ENCODE data around the gene ABCC1. TPM values are rescaled to one million over a fixed set of nuclear protein-coding genes. Genes with fewer than 3 reads are reported as not detected.

The ABCC1 gene
- total RNA-seq, 1 experiment from 2014 or later, result 56.4 TPM

DNA sequence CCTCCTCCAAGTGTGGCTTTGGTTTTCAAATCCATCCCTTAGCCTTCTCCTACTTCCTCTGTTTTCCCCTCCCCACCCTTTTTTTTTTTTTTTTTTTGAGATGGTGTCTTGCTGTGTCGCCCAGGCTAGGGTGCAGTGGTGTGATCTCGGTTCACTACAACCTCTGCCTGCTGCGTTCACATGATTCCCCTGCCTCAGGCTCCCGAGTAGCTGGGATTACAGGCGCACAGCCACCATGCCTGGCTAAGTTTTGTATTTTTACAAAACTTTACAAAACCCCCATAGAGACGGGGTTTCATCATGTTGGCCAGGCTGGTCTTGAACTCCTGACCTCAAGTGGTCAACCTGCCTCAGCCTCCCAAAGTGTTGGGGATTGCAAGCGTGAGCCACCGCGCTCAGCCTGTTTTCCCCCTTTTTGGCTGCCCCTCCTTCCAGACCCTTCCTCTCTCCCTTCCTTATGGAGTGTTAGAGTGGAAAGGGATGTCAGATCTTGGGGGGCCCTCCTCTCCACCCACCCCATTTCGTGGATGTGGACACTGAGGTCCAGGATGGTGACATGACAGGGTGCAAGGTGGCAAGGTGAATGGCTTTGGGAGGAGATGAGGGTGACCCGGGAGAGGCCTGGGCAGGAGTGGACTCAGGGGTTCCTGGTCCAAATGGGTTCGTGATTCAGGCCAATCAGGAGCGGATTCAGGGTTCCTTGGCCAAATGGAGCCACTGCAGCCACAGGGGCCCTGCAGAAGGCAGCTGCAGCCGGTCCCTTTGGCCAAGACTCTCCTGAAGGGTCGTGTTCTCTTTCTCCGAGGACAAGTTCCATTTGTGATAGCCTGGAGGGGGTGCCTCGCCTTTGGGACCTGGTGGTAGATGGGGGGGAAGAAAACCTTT lies 4.8 kb downstream of the ABCC1 start:
- H3K27ac ChIP-seq (ENCODE audit: insufficient read length, low read depth, low read length), result no peak overlapping the region
- TF ChIP-seq, protein P1, sequence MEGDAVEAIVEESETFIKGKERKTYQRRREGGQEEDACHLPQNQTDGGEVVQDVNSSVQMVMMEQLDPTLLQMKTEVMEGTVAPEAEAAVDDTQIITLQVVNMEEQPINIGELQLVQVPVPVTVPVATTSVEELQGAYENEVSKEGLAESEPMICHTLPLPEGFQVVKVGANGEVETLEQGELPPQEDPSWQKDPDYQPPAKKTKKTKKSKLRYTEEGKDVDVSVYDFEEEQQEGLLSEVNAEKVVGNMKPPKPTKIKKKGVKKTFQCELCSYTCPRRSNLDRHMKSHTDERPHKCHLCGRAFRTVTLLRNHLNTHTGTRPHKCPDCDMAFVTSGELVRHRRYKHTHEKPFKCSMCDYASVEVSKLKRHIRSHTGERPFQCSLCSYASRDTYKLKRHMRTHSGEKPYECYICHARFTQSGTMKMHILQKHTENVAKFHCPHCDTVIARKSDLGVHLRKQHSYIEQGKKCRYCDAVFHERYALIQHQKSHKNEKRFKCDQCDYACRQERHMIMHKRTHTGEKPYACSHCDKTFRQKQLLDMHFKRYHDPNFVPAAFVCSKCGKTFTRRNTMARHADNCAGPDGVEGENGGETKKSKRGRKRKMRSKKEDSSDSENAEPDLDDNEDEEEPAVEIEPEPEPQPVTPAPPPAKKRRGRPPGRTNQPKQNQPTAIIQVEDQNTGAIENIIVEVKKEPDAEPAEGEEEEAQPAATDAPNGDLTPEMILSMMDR (conservative IDR thresholded peaks at IDR 0.05), result no peak
- H3K9ac ChIP-seq (ENCODE audit: extremely low read depth, insufficient read length, low read length), result no peak overlapping the region
- no CpG with 5 or more reads among the region's 17 CpGs for WGBS (ENCODE audit: extremely low coverage, insufficient read length, low lambda C conversion rate)
- Mint-ChIP-seq H3K9me3 (no peaks in the 10 kb centered on the region), H3K36me3 (ENCODE audit: insufficient read depth in 1 of 3, low read depth in 3 of 3) (peaks cover 2 to 19% (median 6%) of the 10 kb centered on the region in 3 experiments; a peak in 6 of 7 replicates), H3K4me3 (no peak overlapping the region), H3K27me3 (ENCODE audit: low read depth) (no peaks in the 10 kb centered on the region), H3K27ac (peak overlapping the region in 2 of 3 experiments; percentile 8 to 35; a peak in 2 of 7 replicates), H3K4me1 (peaks cover 35 to 38% of the 10 kb centered on the region in 2 experiments)
- no peak overlapping the region for H4K5ac ChIP-seq (ENCODE audit: insufficient read length, low read depth, low read length)
- H2AK5ac ChIP-seq (ENCODE audit: insufficient read length, low read length), result no peak overlapping the region
- H2AFZ ChIP-seq (ENCODE audit: low read length), result no peak overlapping the region
- H3K56ac ChIP-seq (ENCODE audit: insufficient read length, low read depth, low read length), result no peak overlapping the region
- no peaks in the 10 kb centered on the region for H3K27me3 ChIP-seq (ENCODE audit: insufficient read depth, low read length)
- H2BK20ac ChIP-seq (ENCODE audit: low read depth, low read length, poor library complexity, severe bottlenecking), result no peak overlapping the region
- no peak overlapping the region for H3K18ac ChIP-seq (ENCODE audit: insufficient read length, low read depth, low read length)
- H3K23ac ChIP-seq (ENCODE audit: insufficient read length, low read depth, low read length), result no peak overlapping the region
- no peak overlapping the region for H2BK15ac ChIP-seq (ENCODE audit: low read depth, low read length)
- peaks cover 54% of the 10 kb centered on the region; the same call in 1 of the 2 replicates for H3K79me2 ChIP-seq (ENCODE audit: insufficient read depth, low read length)
- no peak for DNase-seq
- peaks cover 14% of the 10 kb centered on the region for H3K23me2 ChIP-seq (ENCODE audit: insufficient read length, low read depth, low read length, poor library complexity, severe bottlenecking)
- H2BK120ac ChIP-seq (ENCODE audit: low read depth, low read length, poor library complexity, severe bottlenecking), result no peak overlapping the region
- H4K20me1 ChIP-seq (ENCODE audit: control insufficient read depth, insufficient read depth, insufficient read length), result no peaks in the 10 kb centered on the region
- no peaks in the 10 kb centered on the region; the same call in 1 of the 2 replicates for H3K4me1 ChIP-seq (ENCODE audit: insufficient read depth, low read length)
- no peak overlapping the region for H3T11ph ChIP-seq (ENCODE audit: low read length)
- no peak overlapping the region for H2BK12ac ChIP-seq (ENCODE audit: insufficient read length, low read depth, low read length)
- H4K8ac ChIP-seq (replicated peaks; ENCODE audit: insufficient read length, low read depth, low read length), result no peak overlapping the region
- no peak overlapping the region for H3K4me2 ChIP-seq (ENCODE audit: insufficient read depth, insufficient read length, low read length)
- H3K14ac ChIP-seq (ENCODE audit: insufficient read depth, low read length), result no peak overlapping the region
- no peak overlapping the region for H2BK5ac ChIP-seq (ENCODE audit: insufficient read length, low read length)
- peaks cover 15% of the 10 kb centered on the region for H3K79me1 ChIP-seq (ENCODE audit: insufficient read depth, low read depth, low read length, poor library complexity, severe bottlenecking)
- no peak overlapping the region for H4K91ac ChIP-seq (ENCODE audit: insufficient read length, low read depth, low read length)
- H3K4ac ChIP-seq (ENCODE audit: low read depth, low read length), result no peak overlapping the region
- no peaks in the 10 kb centered on the region for H3K9me3 ChIP-seq (ENCODE audit: control insufficient read depth, low read depth, low read length)
